GM18870 (cell line): ENCODE results near the gene PLXNB1.

Source experiments
- ATAC-seq: cut with Tn5 transposase; IDR thresholded peaks from one replicate; pipeline ENCODE4 v1.9.1; 2021; ENCODE audit warnings: moderate library complexity; ENCODE audit not compliant: unreplicated experiment

The PLXNB1 gene

GRCh38 chr3:48419597-48419996 lies 10.3 kb downstream of the PLXNB1 start:
- no peak for ATAC-seq

GRCh38 chr3:48419149-48419548 lies 10.7 kb downstream of the PLXNB1 start:
- ATAC-seq, result no peak

GRCh38 chr3:48418651-48419050 lies 11.2 kb downstream of the PLXNB1 start:
- no peak for ATAC-seq

GRCh38 chr3:48418140-48418539 lies 11.7 kb downstream of the PLXNB1 start:
- no peak for ATAC-seq

- ATAC-seq, result no peak
These were observed 12.3 kb downstream of the PLXNB1 start for GRCh38 chr3:48417529-48418108.

- no peak for ATAC-seq
These were observed 13.3 kb downstream of the PLXNB1 start for GRCh38 chr3:48416546-48416945.

GRCh38 chr3:48416091-48416505 lies 13.8 kb downstream of the PLXNB1 start:
- ATAC-seq, result no peak

GRCh38 chr3:48415251-48415953 lies 14.5 kb downstream of the PLXNB1 start:
- no peak for ATAC-seq

GRCh38 chr3:48414376-48415250 lies 15.3 kb downstream of the PLXNB1 start:
- no peak for ATAC-seq

- ATAC-seq, result no peak
These were observed 16.3 kb downstream of the PLXNB1 start for GRCh38 chr3:48413611-48414010.

GRCh38 chr3:48413086-48413485 lies 16.8 kb downstream of the PLXNB1 start:
- no peak for ATAC-seq

GRCh38 chr3:48412375-48413001 lies 17.4 kb downstream of the PLXNB1 start:
- no peak for ATAC-seq

- no peak for ATAC-seq
These were observed 18.1 kb downstream of the PLXNB1 start for GRCh38 chr3:48411606-48412374.

GRCh38 chr3:48411041-48411588 lies 18.8 kb downstream of the PLXNB1 start:
- no peak for ATAC-seq

- no peak for ATAC-seq
These were observed 19.5 kb downstream of the PLXNB1 start for GRCh38 chr3:48410205-48411040.

- no peak for ATAC-seq
These were observed 20.3 kb downstream of the PLXNB1 start for GRCh38 chr3:48409291-48410201.

- no peak for ATAC-seq
These were observed 21.0 kb downstream of the PLXNB1 start for GRCh38 chr3:48408823-48409281.

GRCh38 chr3:48407542-48408099 lies 22.3 kb downstream of the PLXNB1 start:
- no peak for ATAC-seq
